NB4 (cell line): ENCODE data around the gene SERGEF.

Experiments used
- DNase-seq: peaks from one replicate; pipeline ENCODE4 v3.0.0; 2010; ENCODE audit warnings: low read depth
- H3K4me3 ChIP-seq: one replicate; pipeline ENCODE4 v1.5.1; 2011; ENCODE audit warnings: mild to moderate bottlenecking, low read depth, low read length, moderate library complexity
- CTCF ChIP-seq: IDR thresholded peaks from one replicate; pipeline ENCODE4 v1.5.1; 2012; ENCODE audit warnings: low read depth, low read length
- MAX ChIP-seq: IDR thresholded peaks from 2 replicates; pipeline ENCODE4 v1.6.1; 2011; ENCODE audit warnings: low read depth, low read length
- MYC ChIP-seq: IDR thresholded peaks from 2 replicates; pipeline ENCODE4 v1.6.1; 2011; ENCODE audit warnings: low read depth, low read length
- POLR2A ChIP-seq: IDR thresholded peaks from 2 replicates; pipeline ENCODE4 v1.6.1; 2011; ENCODE audit warnings: mild to moderate bottlenecking; ENCODE audit not compliant: insufficient read length; ENCODE audit errors: extremely low read depth

SERGEF gene

GRCh38 chr11:17958446-17958845 lies 54.4 kb downstream of the SERGEF start:
- TF ChIP-seq POLR2A (no peak), MYC (no peak), MAX (no peak), CTCF (no peak)
- no peak overlapping the region for H3K4me3 ChIP-seq
- DNase-seq, result no peak

- H3K4me3 ChIP-seq, result no peak overlapping the region
- TF ChIP-seq CTCF (no peak), MYC (no peak), POLR2A (no peak), MAX (no peak)
- DNase-seq, result peak; percentile 52
Measured at GRCh38 chr11:17954395-17955252, 58.2 kb downstream of the SERGEF start.

- H3K4me3 ChIP-seq, result no peak overlapping the region
- TF ChIP-seq MYC, result no peak
- TF ChIP-seq POLR2A, result no peak
- TF ChIP-seq CTCF, result no peak
- TF ChIP-seq MAX, result no peak
- DNase-seq, result no peak
Measured at GRCh38 chr11:17952487-17952886, 60.4 kb downstream of the SERGEF start.

GRCh38 chr11:17951685-17952388 lies 61.0 kb downstream of the SERGEF start:
- no peak for DNase-seq
- H3K4me3 ChIP-seq, result no peak overlapping the region
- TF ChIP-seq POLR2A (no peak), CTCF (no peak), MAX (no peak), MYC (no peak)

GRCh38 chr11:17950644-17951043 lies 62.2 kb downstream of the SERGEF start:
- H3K4me3 ChIP-seq, result no peak overlapping the region
- no peak for TF ChIP-seq CTCF
- no peak for TF ChIP-seq MYC
- TF ChIP-seq MAX, result no peak
- TF ChIP-seq POLR2A, result no peak
- DNase-seq, result no peak
